T-cell (primary cell): ENCODE measurements around the gene NENF. TPM values are rescaled to one million over a fixed set of nuclear protein-coding genes. Genes with fewer than 3 reads are reported as not detected.

Experiments used
- ATAC-seq, 4 experiments: fragments of 200-7000 bp in 3 of 4; fragments of 150-1000 bp in 1 of 4; cut with Tn5 transposase; replicated peaks in 1 of 4; 1 replicate in 3 of 4; 2 replicates in 1 of 4; pipeline ENCODE4 v1.10.0; 2021; ENCODE audit warnings: moderate library complexity in 3 of 4, mild to moderate bottlenecking in 2 of 4, moderate number of reproducible peaks in 1 of 4
- CTCF ChIA-PET, 2 donors: fragments of 300-600 bp; sonication (Branson Sonifier 250); formaldehyde crosslinking; loops; one replicate each; lab custom pipeline; 2022; ENCODE audit warnings: antibody characterized with exemption in 2 of 2; lab: Charles Lee
- POLR2A ChIA-PET, 2 donors: fragments of 300-600 bp; sonication (Branson Sonifier 250); formaldehyde crosslinking; loops; one replicate each; lab custom pipeline; 2022; ENCODE audit warnings: antibody characterized with exemption in 2 of 2; lab: Charles Lee
- DNase-seq, 35 experiments: peaks; one replicate each; pipeline versions ENCODE4 v3.0.0 to v3.0.0-alpha.2; 2013 to 2023
- H3K27ac ChIP-seq: one replicate; pipeline ENCODE4 v1.5.1; 2013; ENCODE audit warnings: low read length
- H3K27me3 ChIP-seq, 2 experiments: replicated peaks in 1 of 2; 1 replicate in 1 of 2; 2 replicates in 1 of 2; pipeline versions ENCODE4 v1.6.1 to v1.7.0; 2013; ENCODE audit warnings: low read length in 1 of 2, mixed read lengths in 1 of 2; ENCODE audit not compliant: control insufficient read depth in 2 of 2, insufficient read depth in 2 of 2; ENCODE audit errors: extremely low read depth in 1 of 2
- H3K36me3 ChIP-seq, 2 donors: 1 replicate in 1 of 2; 2 replicates in 1 of 2; pipeline versions ENCODE4 v1.6.1 to v1.7.0; 2013; ENCODE audit warnings: low read length in 1 of 2; ENCODE audit not compliant: control insufficient read depth in 2 of 2, insufficient read depth in 1 of 2; ENCODE audit errors: extremely low read depth in 1 of 2
- H3K4me1 ChIP-seq, 2 experiments: 1 replicate in 1 of 2; 2 replicates in 1 of 2; pipeline versions ENCODE4 v1.6.1 to v1.7.0; 2013; ENCODE audit warnings: low read length in 2 of 2, mixed read lengths in 1 of 2; ENCODE audit not compliant: insufficient read depth in 2 of 2, control insufficient read depth in 1 of 2; ENCODE audit errors: extremely low read depth in 1 of 2
- H3K4me3 ChIP-seq, 2 donors: 1 replicate in 1 of 2; 2 replicates in 1 of 2; pipeline versions ENCODE4 v1.5.1 to v1.7.0; 2013; ENCODE audit warnings: mild to moderate bottlenecking in 2 of 2, low read length in 1 of 2, moderate library complexity in 1 of 2; ENCODE audit not compliant: control insufficient read depth in 1 of 2; ENCODE audit errors: extremely low read depth in 1 of 2
- H3K9me3 ChIP-seq: 2 replicates; pipeline ENCODE4 v1.7.0; 2013
- H3K27ac Mint-ChIP-seq, 2 donors: one replicate each; pipeline ENCODE4 v1.8.0; 2020 to 2021; ENCODE audit warnings: mild to moderate bottlenecking in 2 of 2, mixed read lengths in 2 of 2
- H3K27me3 Mint-ChIP-seq, 2 donors: one replicate each; pipeline ENCODE4 v1.8.0; 2021 to 2022; ENCODE audit warnings: mixed read lengths in 2 of 2
- H3K36me3 Mint-ChIP-seq: one replicate; pipeline ENCODE4 v1.8.0; 2021; ENCODE audit warnings: mixed read lengths
- H3K4me1 Mint-ChIP-seq, 3 donors: one replicate each; pipeline ENCODE4 v1.8.0; 2020 to 2022; ENCODE audit warnings: mixed read lengths in 3 of 3, mild to moderate bottlenecking in 1 of 3
- H3K4me3 Mint-ChIP-seq, 3 donors: one replicate each; pipeline ENCODE4 v1.8.0; 2020 to 2022; ENCODE audit warnings: mild to moderate bottlenecking in 3 of 3, mixed read lengths in 3 of 3, moderate library complexity in 3 of 3
- H3K9me3 Mint-ChIP-seq, 3 donors: one replicate each; pipeline ENCODE4 v1.8.0; 2020 to 2022; ENCODE audit warnings: mixed read lengths in 3 of 3
- WGBS: methylation state at CpG from one replicate; pipeline ENCODE4 v1.1.5; 2013; ENCODE audit warnings: missing lambda C conversion rate; ENCODE audit not compliant: insufficient coverage; 5-methylcytosine and 5-hydroxymethylcytosine counted together
- total RNA-seq, 35 experiments: library from RNA in 6 of 35; stranded (reverse) in 6 of 35; fragments of 120-200 nt in 1 of 35; gene quantifications; one replicate each; pipeline versions ENCODE4 v1.2.1 to v1.2.4 and lab custom pipeline; 2013 to 2026

The NENF gene
- total RNA-seq, 5 donors from 2014 or later (not counting 1 experiment from before 2014, with no cell fraction given), result 17.4 to 29.3 (median 25.9) TPM

DNA sequence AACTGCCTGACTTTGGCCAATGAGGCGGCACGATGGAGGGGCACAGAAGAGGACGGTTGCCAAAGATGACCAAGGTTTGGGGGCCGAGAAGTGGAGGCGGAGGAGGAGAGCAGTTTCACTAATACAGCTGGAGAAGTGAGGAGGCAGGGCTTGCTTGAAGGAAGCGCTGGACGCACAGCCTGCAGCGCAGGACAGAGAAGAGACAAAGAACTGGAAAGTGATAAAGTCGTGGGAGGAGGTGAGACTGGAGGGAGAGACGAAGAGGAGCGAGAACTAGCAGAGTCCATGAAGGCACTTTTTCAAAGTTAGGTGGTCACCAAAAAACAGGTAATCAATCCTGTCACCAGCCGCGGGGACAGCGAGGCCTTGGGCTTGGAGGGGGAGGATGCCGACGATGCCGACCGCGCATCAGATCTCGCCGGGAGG, 18.8 kb upstream of the NENF start:
- peaks cover 0 to 31% of the 10 kb centered on the region in 2 experiments for H3K4me1 ChIP-seq
- 19% methylated on average over 21 of the region's 21 CpGs for WGBS
- no peak for ATAC-seq

DNA sequence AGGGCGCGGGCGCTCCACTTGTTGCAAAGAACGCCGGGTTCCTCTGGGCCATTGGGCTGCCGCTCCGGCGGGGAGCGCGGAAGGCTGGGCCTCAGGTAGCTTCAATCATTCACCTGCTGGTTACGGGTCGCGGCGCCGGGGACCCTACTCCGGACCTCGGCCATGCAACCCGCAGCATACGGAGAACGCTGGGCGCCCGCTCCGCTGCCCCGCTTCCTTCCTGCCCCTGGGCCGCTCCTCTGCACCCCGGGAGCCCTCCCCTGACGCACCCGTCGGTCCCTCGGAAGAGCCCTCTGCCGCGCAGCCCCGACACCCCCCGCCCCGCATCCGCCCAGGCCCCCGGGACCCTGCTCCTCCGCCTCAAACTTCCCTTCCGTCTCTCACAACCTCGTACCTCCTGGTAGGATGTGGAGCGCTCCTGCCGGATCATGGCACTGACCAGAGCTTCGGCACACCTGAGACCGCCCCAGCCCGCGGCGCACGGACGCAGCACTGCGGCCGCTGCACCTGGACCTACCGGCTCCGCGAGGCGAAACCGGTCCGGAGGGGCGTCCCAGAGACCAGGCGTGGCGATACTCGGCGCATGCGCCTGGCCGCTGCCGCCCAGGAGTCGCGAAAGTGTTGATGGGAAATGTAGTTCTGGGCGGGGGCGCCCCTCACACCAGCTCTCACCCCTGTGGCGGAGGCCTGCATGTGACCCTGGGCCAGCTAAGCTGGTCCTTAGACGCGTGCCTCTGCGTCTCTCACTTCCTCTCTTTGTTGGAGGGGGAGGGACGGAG, 18.2 kb upstream of the NENF start, which contains the start of gene PACC1:
PACC1 (minus strand) TSS at position 559 of the 779 bp plus-strand sequence; CDS start at position 430, 129 bp downstream.
- Mint-ChIP-seq H3K9me3 (no peaks in the 10 kb centered on the region), H3K27ac (peak within 1 kb of the TSS; percentile 89 to 93), H3K27me3 (no peaks in the 10 kb centered on the region), H3K4me1 (peaks cover 31 to 44% (median 40%) of the 10 kb centered on the region in 3 donors), H3K36me3 (peaks cover 27% of the 10 kb centered on the region), H3K4me3 (peak within 1 kb of the TSS; percentile 99)
- Histone ChIP-seq H3K4me3 (peak within 1 kb of the TSS; percentile 77 to 90), H3K9me3 (no peaks in the 10 kb centered on the region), H3K27me3 (no peaks in the 10 kb centered on the region), H3K36me3 (peaks cover 5 to 16% of the 10 kb centered on the region in 2 donors), H3K27ac (peak within 1 kb of the TSS; percentile 45), H3K4me1 (peaks cover 0 to 31% of the 10 kb centered on the region in 2 experiments)
- WGBS, result 0% methylated on average over 71 of the region's 74 CpGs
- ChIA-PET CTCF (interaction anchor here (1.0 to 1.5 kb wide), 2 partner anchors 41 to 379 kb away, joined by 5 to 7 read pairs; partner anchors contain the start of genes DTL (in 1 of the 2) and INTS7 (in 1 of the 2)), POLR2A (no interaction called here)
- ATAC-seq, result peak; percentile 85 to 92 (median 89)
- DNase-seq, result peak; percentile 72 to 93 (median 82)

More for the DNA sequence above, 18.8 kb upstream of the NENF start:
- Histone ChIP-seq H3K9me3 (no peaks in the 10 kb centered on the region), H3K36me3 (peaks cover 7 to 22% of the 10 kb centered on the region in 2 donors), H3K4me3 (peak overlapping the region; percentile 77 to 90), H3K27ac (no peak overlapping the region), H3K27me3 (no peaks in the 10 kb centered on the region)
- Mint-ChIP-seq H3K4me1 (peaks cover 31 to 50% (median 40%) of the 10 kb centered on the region in 3 donors), H3K27ac (peak overlapping the region; percentile 58 to 63), H3K27me3 (no peaks in the 10 kb centered on the region), H3K4me3 (peak overlapping the region; percentile 99), H3K36me3 (peaks cover 33% of the 10 kb centered on the region), H3K9me3 (no peaks in the 10 kb centered on the region)
- CTCF ChIA-PET, result interaction anchor here in 1 of 2 donors (1.5 kb wide), 1 partner anchor 42 kb away, joined by 5 read pairs; no protein-coding TSS in a partner anchor
- DNase-seq, result peak in 2 of 35 experiments; percentile 7 to 35
- POLR2A ChIA-PET, result no interaction called here

GRCh38 chr1:212415107-212415841, 17.4 kb upstream of the NENF start:
- H3K27ac Mint-ChIP-seq, result peak overlapping the region; percentile 89 to 93
- Histone ChIP-seq H3K27ac (peak overlapping the region; percentile 45), H3K9me3 (no peaks in the 10 kb centered on the region), H3K27me3 (no peaks in the 10 kb centered on the region), H3K36me3 (peaks cover 3 to 8% of the 10 kb centered on the region in 2 donors), H3K4me1 (peaks cover 0 to 31% of the 10 kb centered on the region in 2 experiments), H3K4me3 (peak overlapping the region in 1 of 2 donors; percentile 77)
- no peaks in the 10 kb centered on the region for H3K27me3 Mint-ChIP-seq
- H3K36me3 Mint-ChIP-seq, result peaks cover 19% of the 10 kb centered on the region
- peaks cover 30 to 41% (median 40%) of the 10 kb centered on the region in 3 donors for H3K4me1 Mint-ChIP-seq
- CTCF ChIA-PET, result interaction anchor here in 1 of 2 donors (1.0 kb wide), 2 partner anchors 41 to 380 kb away, joined by 4 to 7 read pairs; partner anchors contain the start of genes DTL and INTS7
- 69% methylated on average over 6 of the region's 13 CpGs for WGBS
- H3K9me3 Mint-ChIP-seq, result no peaks in the 10 kb centered on the region
- DNase-seq (peak in 2 of 35 experiments; percentile 3 to 12), ATAC-seq (no peak)
- POLR2A ChIA-PET, result interaction anchor here in 1 of 2 donors (0.6 kb wide), 1 partner anchor 20 kb away, joined by 6 read pairs; no protein-coding TSS in a partner anchor
- peak overlapping the region; percentile 99 for H3K4me3 Mint-ChIP-seq

DNA sequence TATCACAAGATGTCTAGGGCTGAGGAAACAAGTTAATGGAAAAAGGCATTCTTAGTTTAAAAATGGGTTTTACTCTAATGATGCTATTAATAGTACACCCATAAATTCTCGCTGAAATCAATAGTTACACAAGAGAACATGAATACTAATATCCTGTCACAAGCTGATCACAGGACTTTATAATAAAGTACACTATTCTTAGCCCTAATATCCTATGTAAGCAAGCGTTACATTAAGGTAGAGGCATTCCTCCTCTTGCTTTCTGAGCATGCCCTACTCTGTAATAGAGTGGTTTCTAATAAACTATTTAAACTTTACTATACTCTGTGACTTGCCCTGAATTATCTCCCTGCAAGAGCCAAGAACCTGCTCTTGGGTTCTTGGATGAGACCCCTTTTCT, 11.6 kb upstream of the NENF start:
- no peak overlapping the region for H3K4me3 ChIP-seq
- no CpG with 5 or more reads among the region's 2 CpGs for WGBS
- POLR2A ChIA-PET, result no interaction called here
- DNase-seq (no peak), ATAC-seq (no peak)
- Mint-ChIP-seq H3K27me3 (peaks cover 6 to 9% of the 10 kb centered on the region in 2 donors), H3K4me1 (no peaks in the 10 kb centered on the region), H3K27ac (no peak overlapping the region), H3K36me3 (no peaks in the 10 kb centered on the region), H3K4me3 (no peak overlapping the region), H3K9me3 (no peaks in the 10 kb centered on the region)
- H3K36me3 ChIP-seq, result no peaks in the 10 kb centered on the region
- CTCF ChIA-PET, result no interaction called here
- H3K9me3 ChIP-seq, result no peaks in the 10 kb centered on the region
- H3K27ac ChIP-seq, result no peak overlapping the region
- H3K4me1 ChIP-seq, result no peaks in the 10 kb centered on the region
- no peaks in the 10 kb centered on the region for H3K27me3 ChIP-seq

DNA sequence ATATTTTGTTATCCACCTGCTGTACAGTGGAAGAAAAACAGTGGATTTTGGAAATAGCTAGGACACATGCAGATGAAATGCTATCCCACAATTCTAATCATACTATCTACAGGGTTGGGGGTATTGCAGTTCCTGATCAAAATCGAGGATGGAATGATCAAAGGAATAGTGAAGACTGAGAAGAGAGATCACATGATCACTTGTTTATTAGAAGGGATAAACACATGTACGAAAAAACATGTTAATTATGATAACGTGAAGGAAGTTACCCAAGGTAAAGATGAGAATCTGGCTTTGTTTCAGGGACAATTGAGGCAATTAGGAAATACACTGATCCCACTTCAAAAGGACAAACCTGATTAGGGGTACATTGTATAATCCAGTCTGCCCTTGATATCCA, 8.8 kb upstream of the NENF start:
- no peaks in the 10 kb centered on the region for H3K4me1 ChIP-seq
- Mint-ChIP-seq H3K4me1 (no peaks in the 10 kb centered on the region), H3K36me3 (no peaks in the 10 kb centered on the region), H3K4me3 (no peak overlapping the region), H3K27ac (no peak overlapping the region), H3K9me3 (no peaks in the 10 kb centered on the region), H3K27me3 (peaks cover 6 to 9% of the 10 kb centered on the region in 2 donors)
- POLR2A ChIA-PET, result no interaction called here
- H3K36me3 ChIP-seq, result no peaks in the 10 kb centered on the region
- CTCF ChIA-PET, result interaction anchor here in 1 of 2 donors (0.8 kb wide), 1 partner anchor 29 kb away, joined by 3 read pairs; no protein-coding TSS in a partner anchor
- H3K9me3 ChIP-seq, result no peaks in the 10 kb centered on the region
- no CpG with 5 or more reads among the region's 3 CpGs for WGBS
- no peak overlapping the region for H3K27ac ChIP-seq
- H3K4me3 ChIP-seq, result no peak overlapping the region
- no peaks in the 10 kb centered on the region for H3K27me3 ChIP-seq
- DNase-seq (no peak), ATAC-seq (no peak)

- DNase-seq (no peak), ATAC-seq (no peak)
Observed at GRCh38 chr1:212428496-212428895, 4.2 kb upstream of the NENF start.

More at GRCh38 chr1:212428496-212428895, 4.2 kb upstream of the NENF start:
- no peak overlapping the region for H3K27ac Mint-ChIP-seq
- Histone ChIP-seq H3K27me3 (no peaks in the 10 kb centered on the region), H3K4me1 (peaks cover 2 to 10% of the 10 kb centered on the region in 2 experiments), H3K4me3 (no peak overlapping the region), H3K36me3 (no peaks in the 10 kb centered on the region), H3K9me3 (no peaks in the 10 kb centered on the region), H3K27ac (no peak overlapping the region)
- WGBS, result 76% methylated on average over 2 of the region's 5 CpGs
- ChIA-PET POLR2A (no interaction called here), CTCF (no interaction called here)
- H3K4me3 Mint-ChIP-seq, result no peak overlapping the region
- no peaks in the 10 kb centered on the region for H3K36me3 Mint-ChIP-seq
- peaks cover 4 to 7% of the 10 kb centered on the region in 2 donors for H3K27me3 Mint-ChIP-seq
- no peaks in the 10 kb centered on the region for H3K9me3 Mint-ChIP-seq
- peaks cover 9 to 17% (median 17%) of the 10 kb centered on the region in 3 donors for H3K4me1 Mint-ChIP-seq
